Neuronal stem cell (in vitro differentiated cells): ENCODE measurements around the gene F8A1.
"Not testable (repeated sequence)": the region's sequence is repeated elsewhere in the genome, so short reads cannot be mapped to it uniquely, and the experiment has no call there.

Experiments
- DNase-seq: peaks from one replicate; pipeline ENCODE4 v3.0.0-alpha.2; 2013; ENCODE audit warnings: low spot score
- H2AFZ ChIP-seq: one replicate; pipeline ENCODE4 v1.6.1; 2013; ENCODE audit warnings: mild to moderate bottlenecking, low read length, inconsistent platforms
- H2AK5ac ChIP-seq: 2 replicates; pipeline ENCODE4 v1.6.1; 2013; ENCODE audit warnings: low read depth, mild to moderate bottlenecking, inconsistent platforms, low read length, moderate library complexity, mixed read lengths
- H2BK120ac ChIP-seq: 2 replicates; pipeline ENCODE4 v1.6.1; 2013; ENCODE audit warnings: low read depth, mild to moderate bottlenecking, inconsistent platforms, low read length, moderate library complexity, mixed read lengths
- H2BK12ac ChIP-seq: one replicate; pipeline ENCODE4 v1.6.1; 2013; ENCODE audit warnings: low read length, inconsistent platforms
- H2BK15ac ChIP-seq: 2 replicates; pipeline ENCODE4 v1.6.1; 2013; ENCODE audit warnings: mild to moderate bottlenecking, low read length, inconsistent platforms, mixed read lengths
- H2BK5ac ChIP-seq: one replicate; pipeline ENCODE4 v1.6.1; 2013; ENCODE audit warnings: inconsistent platforms, mild to moderate bottlenecking, low read length, moderate library complexity
- H3K14ac ChIP-seq: one replicate; pipeline ENCODE4 v1.6.1; 2013; ENCODE audit warnings: low read length, inconsistent platforms
- H3K18ac ChIP-seq: 2 replicates; pipeline ENCODE4 v1.6.1; 2013; ENCODE audit warnings: low read length, inconsistent platforms
- H3K23ac ChIP-seq: 2 replicates; pipeline ENCODE4 v1.6.1; 2013; ENCODE audit warnings: low read depth, mild to moderate bottlenecking, mixed read lengths, low read length, inconsistent platforms; ENCODE audit not compliant: poor library complexity
- H3K27ac ChIP-seq: replicated peaks from 3 replicates; pipeline ENCODE4 v1.5.1; 2013; ENCODE audit warnings: low read length, inconsistent platforms
- H3K27me3 ChIP-seq, 3 experiments: 2 replicates each; pipeline ENCODE4 v1.6.1; 2013; ENCODE audit warnings: low read length in 3 of 3, mild to moderate bottlenecking in 2 of 3, inconsistent platforms in 1 of 3, low read depth in 1 of 3, mixed read lengths in 1 of 3, moderate library complexity in 1 of 3; ENCODE audit not compliant: control insufficient read depth in 3 of 3, insufficient read depth in 3 of 3
- H3K36me3 ChIP-seq, 2 donors: replicated peaks in 1 of 2; 2 replicates each; pipeline ENCODE4 v1.6.1; 2013; ENCODE audit warnings: low read length in 2 of 2; ENCODE audit not compliant: control insufficient read depth in 2 of 2, insufficient read depth in 2 of 2
- H3K4ac ChIP-seq: 2 replicates; pipeline ENCODE4 v1.6.1; 2013; ENCODE audit warnings: inconsistent platforms, mild to moderate bottlenecking, low read length, moderate library complexity
- H3K4me1 ChIP-seq, 2 donors: 1 replicate in 1 of 2; 2 replicates in 1 of 2; pipeline ENCODE4 v1.6.1; 2013; ENCODE audit warnings: low read length in 2 of 2, low read depth in 1 of 2; ENCODE audit not compliant: control insufficient read depth in 2 of 2, insufficient read depth in 1 of 2
- H3K4me2 ChIP-seq: one replicate; pipeline ENCODE4 v1.6.1; 2013; ENCODE audit warnings: mild to moderate bottlenecking, low read length, inconsistent platforms; ENCODE audit not compliant: insufficient read depth, poor library complexity, severe bottlenecking
- H3K4me3 ChIP-seq, 2 donors: 2 replicates each; pipeline ENCODE4 v1.5.1; 2013; ENCODE audit warnings: low read length in 2 of 2, mild to moderate bottlenecking in 2 of 2, inconsistent platforms in 1 of 2, moderate library complexity in 1 of 2
- H3K79me1 ChIP-seq: one replicate; pipeline ENCODE4 v1.6.1; 2013; ENCODE audit warnings: low read depth, mild to moderate bottlenecking, inconsistent platforms, low read length, moderate library complexity
- H3K9ac ChIP-seq: one replicate; pipeline ENCODE4 v1.6.1; 2013; ENCODE audit warnings: mild to moderate bottlenecking, low read depth, low read length, inconsistent platforms; ENCODE audit not compliant: poor library complexity
- H3K9me3 ChIP-seq, 2 donors: replicated peaks in 1 of 2; 2 replicates each; pipeline versions ENCODE3 to v1.6.1; 2013; ENCODE audit warnings: low read length in 2 of 2, mild to moderate bottlenecking in 2 of 2, inconsistent platforms in 1 of 2, low read depth in 1 of 2, mixed read lengths in 1 of 2, moderate library complexity in 1 of 2; ENCODE audit not compliant: control insufficient read depth in 2 of 2, insufficient read depth in 1 of 2
- H4K8ac ChIP-seq: one replicate; pipeline ENCODE4 v1.6.1; 2013; ENCODE audit warnings: low read depth, mild to moderate bottlenecking, inconsistent platforms, low read length, moderate library complexity
- H4K91ac ChIP-seq: one replicate; pipeline ENCODE4 v1.6.1; 2013; ENCODE audit warnings: low read length, low read depth, mild to moderate bottlenecking, inconsistent platforms; ENCODE audit not compliant: poor library complexity
- WGBS, 2 donors: extraction: QIAGEN DNeasy Blood & Tissue Kit; methylation state at CpG; one replicate each; pipeline ENCODE4 v1.1.7; 2013; ENCODE audit warnings: missing lambda C conversion rate in 2 of 2, mixed read lengths in 1 of 2; ENCODE audit not compliant: insufficient read length in 2 of 2, insufficient replicate concordance in 1 of 2; ENCODE audit errors: extremely low coverage in 2 of 2; 5-methylcytosine and 5-hydroxymethylcytosine counted together

Gene F8A1

DNA sequence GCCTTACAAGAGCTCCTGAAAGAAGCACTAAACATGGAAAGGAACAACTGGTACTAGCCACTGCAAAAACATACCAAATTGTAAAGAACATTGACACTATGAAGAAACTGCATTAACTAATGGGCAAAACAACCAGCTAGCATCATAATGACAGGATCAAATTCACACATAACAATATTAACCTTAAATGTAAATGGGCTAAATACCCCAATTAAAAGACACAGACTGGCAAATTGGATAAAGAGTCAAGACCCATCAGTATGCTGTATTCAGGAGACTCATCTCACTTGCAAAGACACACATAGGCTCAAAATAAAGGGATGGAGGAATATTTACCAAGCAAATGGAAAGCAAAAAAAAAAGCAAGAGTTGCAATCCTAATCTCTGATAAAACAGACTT lies 17.6 kb upstream of the F8A1 start:
- H2BK12ac ChIP-seq, H3K79me1 ChIP-seq, H2BK15ac ChIP-seq, H3K18ac ChIP-seq, H3K27me3 ChIP-seq, H3K36me3 ChIP-seq, H2AFZ ChIP-seq, H2BK120ac ChIP-seq, H3K23ac ChIP-seq, H3K27ac ChIP-seq, H3K9me3 ChIP-seq, DNase-seq, H3K4me1 ChIP-seq, H3K4me3 ChIP-seq, H2AK5ac ChIP-seq, H4K91ac ChIP-seq, H3K9ac ChIP-seq, H3K4me2 ChIP-seq, H4K8ac ChIP-seq, H2BK5ac ChIP-seq, H3K4ac ChIP-seq, H3K14ac ChIP-seq: not testable (repeated sequence)

DNA sequence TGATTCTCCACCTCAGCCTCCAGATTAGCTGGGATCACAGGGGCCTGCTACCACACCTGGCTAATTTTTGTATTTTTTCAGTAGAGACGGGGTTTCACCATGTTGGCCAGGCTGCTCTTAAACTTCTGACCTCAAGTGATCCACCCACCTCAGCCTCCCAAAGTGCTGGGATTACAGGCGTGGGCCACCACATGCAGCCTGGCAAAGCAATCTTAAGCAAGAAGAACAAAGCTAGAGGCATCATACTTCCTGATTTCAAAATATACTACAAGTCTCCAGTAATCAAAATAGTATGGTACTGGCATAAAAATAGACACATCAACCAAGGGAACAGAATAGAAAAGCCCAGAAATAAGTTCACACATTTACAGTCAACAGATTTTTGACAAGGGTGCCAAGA lies 12.8 kb upstream of the F8A1 start:
- H2BK12ac ChIP-seq = no peak overlapping the region
- no CpG with 5 or more reads among the region's 2 CpGs for WGBS, 2 donors
- H3K23ac ChIP-seq = no peak overlapping the region

DNA sequence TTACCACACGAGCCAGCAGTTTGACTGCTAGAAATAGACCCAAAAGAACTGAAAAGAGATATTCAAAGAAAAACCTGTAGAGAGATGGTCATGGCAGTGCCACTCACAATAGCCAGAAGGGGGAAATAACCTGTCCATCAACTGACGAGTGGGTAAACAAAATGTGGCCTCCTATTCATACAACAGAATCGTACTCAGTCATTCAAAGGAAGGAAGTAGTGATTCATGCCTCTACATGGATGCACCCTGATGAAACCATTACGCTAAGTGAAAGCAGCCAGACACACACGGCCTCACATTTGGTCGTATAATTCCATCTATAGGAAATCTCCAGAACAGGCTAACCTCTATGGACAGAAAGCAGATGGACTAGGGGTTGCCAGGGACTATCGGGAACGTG lies 2.1 kb upstream of the F8A1 start:
- not testable (repeated sequence) for H2BK12ac ChIP-seq, DNase-seq
- WGBS, 2 donors = no CpG with 5 or more reads among the region's 8 CpGs

More for the DNA sequence above, 12.8 kb upstream of the F8A1 start:
- Histone ChIP-seq H4K8ac (no peak overlapping the region), H2AFZ (no peak overlapping the region), H4K91ac (no peak overlapping the region), H3K9me3 (no peaks in the 10 kb centered on the region), H2AK5ac (no peak overlapping the region), H3K27ac (no peak overlapping the region), H2BK120ac (no peak overlapping the region), H3K4me3 (no peak overlapping the region), H3K9ac (no peak overlapping the region), H3K18ac (no peak overlapping the region), H3K4me1 (no peaks in the 10 kb centered on the region), H3K27me3 (no peaks in the 10 kb centered on the region), H3K79me1 (no peaks in the 10 kb centered on the region), H3K4me2 (no peak overlapping the region), H2BK5ac (no peak overlapping the region), H3K4ac (no peak overlapping the region), H3K36me3 (no peaks in the 10 kb centered on the region), H3K14ac (no peak overlapping the region), H2BK15ac (no peak overlapping the region)
- no peak for DNase-seq

DNA sequence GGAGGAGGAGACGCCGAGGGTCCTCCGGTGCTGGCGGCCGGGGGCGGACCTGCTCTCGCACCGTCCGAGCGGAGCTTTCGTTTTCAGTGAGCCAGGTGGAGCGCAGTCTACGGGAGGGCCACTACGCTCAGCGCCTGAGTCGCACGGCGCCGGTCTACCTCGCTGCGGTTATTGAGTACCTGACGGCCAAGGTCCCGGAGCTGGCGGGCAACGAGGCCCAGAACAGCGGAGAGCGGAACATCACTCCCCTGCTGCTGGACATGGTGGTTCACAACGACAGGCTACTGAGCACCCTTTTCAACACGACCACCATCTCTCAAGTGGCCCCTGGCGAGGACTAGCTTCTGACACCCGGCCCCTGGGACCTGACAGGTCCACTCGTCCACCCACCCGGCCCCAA lies 1.1 kb upstream of the F8A1 start:
- not testable (repeated sequence) for H3K14ac ChIP-seq, H2BK120ac ChIP-seq, H3K9me3 ChIP-seq, DNase-seq, H3K36me3 ChIP-seq, H3K27ac ChIP-seq, H3K4me1 ChIP-seq, H2AFZ ChIP-seq, H4K91ac ChIP-seq, H2BK12ac ChIP-seq, H3K18ac ChIP-seq, H4K8ac ChIP-seq, H3K4me3 ChIP-seq, H2BK15ac ChIP-seq, H3K79me1 ChIP-seq, H2BK5ac ChIP-seq, H3K27me3 ChIP-seq, H3K4me2 ChIP-seq, H3K4ac ChIP-seq, H2AK5ac ChIP-seq, H3K23ac ChIP-seq, H3K9ac ChIP-seq
- no CpG with 5 or more reads among the region's 33 CpGs for WGBS, 2 donors

More for the DNA sequence above, 2.1 kb upstream of the F8A1 start:
- H3K4ac ChIP-seq, H3K4me1 ChIP-seq, H2BK5ac ChIP-seq, H3K9ac ChIP-seq, H2AK5ac ChIP-seq, H3K9me3 ChIP-seq, H4K8ac ChIP-seq, H2BK120ac ChIP-seq, H2BK15ac ChIP-seq, H4K91ac ChIP-seq, H3K14ac ChIP-seq, H3K18ac ChIP-seq, H2AFZ ChIP-seq, H3K79me1 ChIP-seq, H3K4me2 ChIP-seq, H3K27me3 ChIP-seq, H3K4me3 ChIP-seq, H3K23ac ChIP-seq, H3K27ac ChIP-seq, H3K36me3 ChIP-seq: not testable (repeated sequence)
